K562 (cell line): ENCODE measurements around the gene IRF3. TPM values are rescaled to one million over a fixed set of nuclear protein-coding genes. Genes with fewer than 3 reads are reported as not detected.

Experiments
- BHLHE40 ChIP-seq: IDR thresholded peaks from 2 replicates; pipeline ENCODE4 v1.6.1; 2011; ENCODE audit warnings: low read length, improper control_type of control experiment
- CBFA2T3 ChIP-seq: fragments of 450-650 bp; IDR thresholded peaks from 2 replicates; pipeline ENCODE4 v1.6.1; 2017
- EHMT2 ChIP-seq: fragments of 450-650 bp; IDR thresholded peaks from 2 replicates; pipeline ENCODE4 v1.6.1; 2018; ENCODE audit warnings: antibody characterized with exemption
- FOSL1 ChIP-seq: fragments of 200-800 bp; sonication (Bioruptor generic); conservative IDR thresholded peaks from 2 replicates; pipeline ENCODE4 v1.6.1; 2016; ENCODE audit warnings: missing genetic modification characterization, missing compliant biosample characterization
- FOXJ3 ChIP-seq: sonication (generic); formaldehyde crosslinking; IDR thresholded peaks from 2 replicates; pipeline ENCODE4 v1.4.0; 2020; ENCODE audit warnings: mild to moderate bottlenecking, missing genetic modification reagents
- GABPB1 ChIP-seq: sonication (generic); formaldehyde crosslinking; IDR thresholded peaks from 2 replicates; pipeline ENCODE4 v1.8.0; 2022; ENCODE audit warnings: mild to moderate bottlenecking, missing genetic modification reagents
- JUND ChIP-seq, 2 experiments: IDR thresholded peaks; 2 replicates in 1 of 2; 3 replicates in 1 of 2; pipeline ENCODE4 v1.6.1; 2011; ENCODE audit warnings: borderline replicate concordance in 2 of 2, low read depth in 2 of 2, low read length in 2 of 2, improper control_type of control experiment in 1 of 2, missing biosample characterization in 1 of 2, missing genetic modification characterization in 1 of 2, missing genetic modification reagents in 1 of 2
- MAZ ChIP-seq, 2 experiments: fragments of 450-650 bp in 1 of 2; sonication (generic) in 1 of 2; formaldehyde crosslinking; IDR thresholded peaks in 1 of 2; conservative IDR thresholded peaks in 1 of 2; 2 replicates each; pipeline versions ENCODE4 v1.4.0 to v1.5.0; 2020; ENCODE audit warnings: mild to moderate bottlenecking in 1 of 2, missing genetic modification reagents in 1 of 2
- NFRKB ChIP-seq: fragments of 450-650 bp; IDR thresholded peaks from 2 replicates; pipeline ENCODE4 v1.6.1; 2016; ENCODE audit warnings: low read depth
- PRPF4 ChIP-seq: fragments of 200-400 bp; formaldehyde crosslinking; IDR thresholded peaks from one replicate; pipeline ENCODE4 v1.6.1; 2017; ENCODE audit warnings: low read length, low read depth, mild to moderate bottlenecking; ENCODE audit not compliant: insufficient read depth, poor library complexity, severe bottlenecking
- PTTG1 ChIP-seq: fragments of 450-650 bp; IDR thresholded peaks from 2 replicates; pipeline ENCODE4 v1.6.1; 2016; ENCODE audit warnings: low read depth, mild to moderate bottlenecking, missing genetic modification characterization, missing compliant biosample characterization
- PURB ChIP-seq: sonication (generic); formaldehyde crosslinking; IDR thresholded peaks from 2 replicates; pipeline ENCODE4 v1.9.0; 2021; ENCODE audit warnings: low read depth, mild to moderate bottlenecking, missing genetic modification reagents
- RBM34 ChIP-seq: fragments of 200-400 bp; formaldehyde crosslinking; IDR thresholded peaks from 2 replicates; pipeline ENCODE4 v1.6.1; 2018; ENCODE audit warnings: low read length, borderline replicate concordance; ENCODE audit not compliant: insufficient read depth
- RCOR1 ChIP-seq, 2 experiments: IDR thresholded peaks; 2 replicates each; pipeline ENCODE4 v1.6.1; 2012; ENCODE audit warnings: low read depth in 2 of 2, low read length in 2 of 2, borderline replicate concordance in 1 of 2, improper control_type of control experiment in 1 of 2
- SRF ChIP-seq, 2 experiments: fragments of 250-450, 450-650 bp in 1 of 2; sonication (Bioruptor Pico) in 1 of 2; sonication (generic) in 1 of 2; formaldehyde crosslinking; IDR thresholded peaks; 2 replicates each; pipeline versions ENCODE4 v1.5.0 to v1.5.1; 2020 to 2022; ENCODE audit warnings: mild to moderate bottlenecking in 1 of 2, missing genetic modification reagents in 1 of 2
- TARDBP ChIP-seq: fragments of 450-650 bp; IDR thresholded peaks from 2 replicates; pipeline ENCODE4 v1.6.1; 2016
- TBP ChIP-seq: optimal IDR thresholded peaks from 2 replicates; pipeline ENCODE3; 2011; ENCODE audit warnings: low read depth, low read length, improper control_type of control experiment
- TCF3 ChIP-seq: sonication (generic); formaldehyde crosslinking; IDR thresholded peaks from 2 replicates; pipeline ENCODE4 v1.4.0; 2020; ENCODE audit warnings: mild to moderate bottlenecking, missing genetic modification reagents
- TCF7L2 ChIP-seq: fragments of 150-350 bp; IDR thresholded peaks from 2 replicates; pipeline ENCODE4 v1.6.1; 2016; ENCODE audit warnings: low read depth, mild to moderate bottlenecking, low read length, moderate library complexity
- THRB ChIP-seq: fragments of 450-650 bp; formaldehyde crosslinking; conservative IDR thresholded peaks from 2 replicates; pipeline ENCODE4 v1.4.0; 2022; ENCODE audit warnings: mild to moderate bottlenecking, missing genetic modification characterization
- USF1 ChIP-seq: sonication (generic); formaldehyde crosslinking; IDR thresholded peaks from 2 replicates; pipeline ENCODE4 v1.9.0; 2022; ENCODE audit warnings: mild to moderate bottlenecking, missing genetic modification reagents
- ZFP36 ChIP-seq: fragments of 150-350 bp; IDR thresholded peaks from 2 replicates; pipeline ENCODE4 v1.6.1; 2018; ENCODE audit warnings: low read length, low read depth; ENCODE audit not compliant: partially characterized antibody
- ZNF311 ChIP-seq: fragments of 250-450 bp; sonication (Bioruptor Pico); IDR thresholded peaks from 2 replicates; pipeline ENCODE4 v1.4.0; 2020; ENCODE audit warnings: mild to moderate bottlenecking, moderate library complexity
- ZNF584 ChIP-seq: fragments of 200-800 bp; sonication (Bioruptor generic); IDR thresholded peaks from 2 replicates; pipeline ENCODE4 v1.6.1; 2016; ENCODE audit warnings: low read depth, mild to moderate bottlenecking, missing genetic modification characterization, missing compliant biosample characterization
- ZNF707 ChIP-seq: fragments of 250-450 bp; sonication (Bioruptor Pico); conservative IDR thresholded peaks from 2 replicates; pipeline ENCODE4 v1.8.0; 2022; ENCODE audit warnings: inconsistent platforms, mild to moderate bottlenecking, moderate library complexity
- ZNF76 ChIP-seq: fragments of 250-450 bp; sonication (Bioruptor Pico); IDR thresholded peaks from 2 replicates; pipeline ENCODE4 v1.4.0; 2020; ENCODE audit warnings: mild to moderate bottlenecking, moderate library complexity, borderline replicate concordance
- ZNF79 ChIP-seq: fragments of 250-450 bp; sonication (Bioruptor Pico); IDR thresholded peaks from 2 replicates; pipeline ENCODE4 v1.4.0; 2020; ENCODE audit warnings: low read depth, mild to moderate bottlenecking, moderate library complexity
- ZSCAN29 ChIP-seq: fragments of 450-650 bp; IDR thresholded peaks from 2 replicates; pipeline ENCODE4 v1.6.1; 2017
- polyA plus RNA-seq, 8 experiments: library from polyadenylated mRNA; depleted of rRNA in 4 of 8; stranded (reverse) in 5 of 8; unstranded in 3 of 8; fragments of >200 nt; fragmentation: Nextera tagmentation in 2 of 8; fragmentation: Illumina TruSeq in 1 of 8; extraction: Ambion mirVana in 2 of 8; extraction: Trizol in 1 of 8; gene quantifications; 2 replicates each; pipeline versions ENCODE4 v1.2.1 to v1.2.3, GENCODE V29; 2011 to 2014; ENCODE audit warnings: inconsistent platforms in 1 of 8, missing spikeins in 1 of 8
- total RNA-seq, 7 experiments: library from RNA; depleted of rRNA in 6 of 7; stranded (reverse); fragments of >200 nt in 6 of 7; fragmentation: Illumina TruSeq in 2 of 7; extraction: Trizol in 2 of 7; gene quantifications; 2 replicates each; pipeline versions ENCODE4 v1.2.1 to v1.2.3, GENCODE V29; 2011 to 2021; ENCODE audit warnings: low replicate concordance in 1 of 7

Gene IRF3
- total and polyA plus RNA-seq, 9 of the 15 experiments (the other 6 are each of a cell fraction or from before 2014, with no cell fraction given), result 7.5 to 145 (median 65.4) TPM

- TF ChIP-seq PRPF4 (no peak), RBM34 (no peak), CBFA2T3 (no peak), ZNF76 (CRISPR knock-in tag) (no peak), THRB (CRISPR knock-in tag) (no peak), PURB (CRISPR knock-in tag) (no peak), ZFP36 (no peak), FOXJ3 (CRISPR knock-in tag) (no peak), MAZ (CRISPR knock-in tag; conservative IDR thresholded peaks at IDR 0.05 in 1 of 2, IDR thresholded peaks at IDR 0.05 in 1 of 2) (peak; percentile 81 to 85), ZNF79 (CRISPR knock-in tag) (no peak), ZNF311 (CRISPR knock-in tag) (no peak), TBP (peak; percentile 86), USF1 (CRISPR knock-in tag) (peak; percentile 40; the same call in 1 of the 2 replicates), SRF (CRISPR knock-in tag; IDR thresholded peaks at IDR 0.05) (peak in 1 of 2 experiments; percentile 90; a peak in 1 of 4 replicates), GABPB1 (CRISPR knock-in tag) (peak; percentile 85; the same call in 1 of the 2 replicates), TARDBP (peak; percentile 49; the same call in 1 of the 2 replicates), BHLHE40 (no peak), TCF7L2 (no peak), ZNF584 (CRISPR knock-in tag) (no peak), RCOR1 (IDR thresholded peaks at IDR 0.05; ENCODE audit: borderline replicate concordance in 1 of 2, low read depth in 2 of 2, low read length in 2 of 2) (peak; percentile 5 to 52; a peak in 2 of 4 replicates), TCF3 (CRISPR knock-in tag) (no peak), JUND (IDR thresholded peaks at IDR 0.05; ENCODE audit: borderline replicate concordance, low read depth, low read length) (peak; percentile 91), JUND (tag; IDR thresholded peaks at IDR 0.05; ENCODE audit: borderline replicate concordance, low read depth, low read length) (peak; percentile 91; the same call in 1 of the 3 replicates), PTTG1 (tag) (no peak), ZNF707 (CRISPR knock-in tag) (no peak), NFRKB (no peak; the same call in 1 of the 2 replicates), FOSL1 (tag) (peak; percentile 92), EHMT2 (no peak), ZSCAN29 (no peak)
Measured at GRCh38 chr19:49640113-49640898, 25.4 kb downstream of the IRF3 start, which contains the start of gene RRAS (continued).
